Hematopoietic multipotent progenitor cell treated with erythropoietin and hydrocortisone succinate and interleukin-3 and kit ligand, for 17 days (in vitro differentiated cells): Measurements from ENCODE around the gene CST9.
"Not testable (repeated sequence)": the region's sequence is repeated elsewhere in the genome, so short reads cannot be mapped to it uniquely, and the experiment has no call there.

Source experiments
- DNase-seq: peaks from one replicate; pipeline ENCODE4 v3.0.0-alpha.2; 2015; ENCODE audit warnings: low spot score

The CST9 gene

DNA sequence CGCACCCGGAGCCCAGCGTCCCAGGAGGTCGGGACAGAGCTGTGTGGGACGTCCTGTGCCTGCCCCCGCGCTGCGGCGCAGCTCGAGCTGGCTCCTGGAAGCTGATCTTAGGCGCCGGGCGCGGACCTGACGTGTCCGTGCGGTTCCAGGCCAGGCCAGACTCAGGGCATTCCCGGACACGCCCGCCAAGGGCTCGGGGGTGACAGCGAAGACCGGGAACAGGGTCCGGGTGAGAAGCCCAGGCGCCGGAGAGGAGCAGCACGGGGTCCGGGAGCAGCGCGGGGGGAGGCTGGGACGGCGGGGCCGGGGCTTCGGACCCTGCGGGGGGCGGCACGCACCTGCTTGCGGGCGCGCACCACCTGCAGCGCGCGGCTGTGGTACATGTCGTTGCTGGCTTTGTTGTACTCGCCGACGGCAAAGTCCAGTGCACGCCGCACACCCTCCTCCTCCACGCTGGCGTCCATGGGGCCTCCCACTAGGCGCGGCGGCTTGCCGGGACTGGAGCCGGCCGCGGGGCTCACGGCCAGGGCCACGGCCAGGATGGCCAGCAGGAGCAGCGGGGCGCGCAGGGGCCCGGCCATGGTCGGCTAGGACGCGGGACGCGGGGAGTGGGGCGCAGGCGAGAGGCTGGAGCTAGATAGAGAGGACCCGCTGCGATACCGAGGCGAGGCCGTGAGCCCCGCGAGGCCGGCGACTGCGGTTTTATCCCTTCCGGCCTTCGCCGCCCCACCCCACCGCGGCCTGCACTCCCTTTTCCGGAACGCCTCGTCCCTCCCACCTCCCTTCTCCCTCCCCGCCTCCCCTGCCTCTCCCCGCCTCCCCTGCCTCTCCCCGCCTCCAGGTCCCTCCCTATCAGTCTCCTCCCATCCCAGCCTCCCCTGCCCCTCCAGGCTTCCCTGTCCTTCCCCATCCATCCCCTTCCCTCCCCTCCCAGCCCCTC lies 31.8 kb upstream of the CST9 start, which contains the start of gene CST3:
CST3 (minus strand) TSS at position 674 of the 940 bp plus-strand sequence; CDS start at position 581, 93 bp downstream.
- peak; percentile 4 for DNase-seq

DNA sequence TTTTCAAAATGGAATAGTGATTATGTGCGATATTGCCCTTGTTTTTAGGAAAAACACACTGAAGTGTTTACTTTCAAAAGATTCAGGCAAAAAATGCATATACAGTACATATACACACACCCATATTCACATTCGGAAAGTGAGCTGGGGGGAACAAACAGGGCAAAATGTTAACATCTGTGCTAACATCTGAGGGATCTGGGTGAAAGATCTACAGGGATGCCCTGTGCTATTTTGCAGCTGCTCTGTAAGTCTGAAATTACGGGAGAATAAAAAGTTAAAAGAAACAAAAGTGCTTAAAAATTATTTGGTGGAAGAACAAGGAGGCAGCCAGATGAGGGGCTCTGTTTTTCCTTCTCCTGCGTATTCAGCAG lies 31.2 kb upstream of the CST9 start:
- DNase-seq, result no peak

DNA sequence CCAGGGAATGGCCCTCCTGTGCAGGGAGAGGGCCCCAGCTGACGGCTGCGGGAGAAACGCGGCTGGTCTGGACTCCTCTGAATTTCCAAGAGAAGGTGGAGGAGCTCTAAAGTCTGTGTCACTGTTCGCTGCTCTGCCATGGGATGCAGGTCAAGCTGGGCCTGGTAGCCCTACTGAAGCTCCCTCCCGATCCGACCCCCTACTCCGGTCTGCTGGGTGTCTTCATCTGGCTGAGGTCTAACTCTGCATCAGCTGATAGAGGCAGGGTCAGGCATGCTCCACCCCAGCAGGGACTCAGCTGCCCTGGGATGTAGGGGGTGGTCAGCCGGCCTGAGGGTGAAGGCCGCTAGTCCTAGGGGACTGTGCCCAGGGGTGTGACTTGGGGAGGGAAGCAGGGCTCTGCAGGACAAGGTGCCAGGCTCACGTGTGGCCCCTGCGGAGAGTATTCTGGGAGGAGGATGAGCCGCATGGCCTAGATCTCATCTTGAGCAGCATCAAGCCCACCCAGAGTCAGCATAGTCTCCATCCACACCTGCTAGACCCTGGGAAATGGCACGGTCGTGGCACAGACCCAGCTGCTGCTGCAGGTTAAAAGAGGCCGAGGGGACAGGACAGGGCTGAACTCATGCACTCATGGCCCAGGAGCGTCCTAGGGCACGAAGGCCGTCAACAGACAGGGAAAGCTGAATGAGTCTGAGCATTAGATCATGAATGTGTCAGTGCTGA lies 30.6 kb upstream of the CST9 start:
- no peak for DNase-seq

DNA sequence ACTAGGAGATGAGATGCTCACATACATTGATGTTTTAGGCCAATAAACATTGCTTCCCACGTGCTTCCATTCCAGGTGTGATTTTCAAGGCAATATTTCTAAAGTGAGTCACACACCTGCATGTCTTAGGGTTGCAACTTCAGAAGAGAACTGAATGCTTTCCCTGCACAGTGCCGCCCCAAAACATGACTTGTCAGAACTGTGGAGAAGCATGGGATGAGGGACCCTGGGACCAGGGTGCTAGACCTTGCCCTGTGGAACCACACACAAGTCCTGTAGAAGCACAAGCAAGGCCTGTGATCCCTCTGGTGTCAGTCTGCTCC lies 30.0 kb upstream of the CST9 start:
- DNase-seq, result not testable (repeated sequence)

DNA sequence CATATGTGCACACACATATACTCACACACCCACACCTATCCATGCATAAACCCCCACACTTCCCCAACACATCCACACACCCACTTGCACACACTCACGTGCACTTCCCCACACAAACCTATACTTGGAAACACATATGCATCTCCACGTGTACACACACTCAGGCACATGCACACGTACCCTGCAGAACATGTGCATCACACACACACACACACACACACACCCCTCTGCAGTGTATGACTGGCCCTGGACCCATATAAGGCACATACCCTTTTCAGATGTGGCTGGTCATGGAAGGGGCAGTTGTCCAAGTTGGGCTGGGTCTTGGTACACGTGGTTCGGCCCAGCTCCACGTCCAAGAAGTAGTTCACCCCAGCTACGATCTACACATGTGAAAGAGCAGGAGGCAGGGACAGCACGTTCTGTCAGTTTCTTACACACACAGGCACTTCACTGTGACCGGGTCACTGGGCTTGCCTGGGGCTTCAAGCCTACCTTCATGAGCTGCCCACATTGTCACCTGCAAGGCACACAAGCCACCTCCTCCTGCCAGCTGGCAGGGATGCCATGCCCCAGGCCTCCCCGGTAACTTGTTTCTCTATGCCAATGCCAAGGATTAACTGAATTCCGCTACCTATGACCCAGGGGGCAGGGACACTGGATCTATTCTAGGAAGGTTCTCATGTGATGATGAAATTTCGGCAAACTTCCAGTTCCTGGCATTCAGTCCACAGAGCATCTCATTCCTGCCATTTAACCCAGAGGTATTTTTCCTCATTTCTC lies 29.5 kb upstream of the CST9 start:
- DNase-seq, result no peak

DNA sequence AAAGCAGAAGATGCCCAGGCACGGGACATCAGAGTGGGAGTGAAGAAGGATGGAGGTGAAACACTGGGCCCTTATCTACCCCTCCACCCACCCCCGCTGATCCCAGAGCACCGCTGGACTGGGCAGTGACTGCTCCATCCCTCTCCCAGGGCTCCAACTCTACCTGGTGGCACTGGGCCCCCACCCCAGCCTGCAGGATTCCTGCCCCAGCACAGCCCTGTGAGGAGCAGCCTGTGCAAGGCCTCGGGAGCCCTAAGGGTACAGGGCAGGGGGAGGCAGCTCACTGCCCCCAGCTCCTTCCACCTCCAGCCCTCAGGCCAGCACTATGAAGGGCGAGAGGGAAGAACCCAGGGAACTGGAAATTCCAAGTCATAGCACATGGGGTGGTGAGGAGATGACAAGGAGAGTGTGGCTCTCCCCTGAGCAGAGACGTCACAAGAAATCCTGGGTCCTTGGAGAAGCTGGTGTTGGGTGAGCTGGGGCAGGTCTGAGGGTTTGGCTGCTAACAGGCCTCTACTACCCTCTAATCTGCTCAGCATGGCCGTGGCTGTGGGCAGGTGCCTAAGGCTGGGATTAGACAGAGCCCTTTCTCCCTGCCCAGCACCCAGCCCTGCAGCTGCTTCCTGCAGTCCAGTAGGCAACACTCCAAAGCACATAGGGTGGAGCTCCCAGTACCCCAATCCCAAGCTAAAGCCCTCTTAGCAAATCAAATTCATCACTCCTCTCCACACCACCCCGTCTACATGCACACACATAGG lies 28.5 kb upstream of the CST9 start:
- DNase-seq, result no peak

DNA sequence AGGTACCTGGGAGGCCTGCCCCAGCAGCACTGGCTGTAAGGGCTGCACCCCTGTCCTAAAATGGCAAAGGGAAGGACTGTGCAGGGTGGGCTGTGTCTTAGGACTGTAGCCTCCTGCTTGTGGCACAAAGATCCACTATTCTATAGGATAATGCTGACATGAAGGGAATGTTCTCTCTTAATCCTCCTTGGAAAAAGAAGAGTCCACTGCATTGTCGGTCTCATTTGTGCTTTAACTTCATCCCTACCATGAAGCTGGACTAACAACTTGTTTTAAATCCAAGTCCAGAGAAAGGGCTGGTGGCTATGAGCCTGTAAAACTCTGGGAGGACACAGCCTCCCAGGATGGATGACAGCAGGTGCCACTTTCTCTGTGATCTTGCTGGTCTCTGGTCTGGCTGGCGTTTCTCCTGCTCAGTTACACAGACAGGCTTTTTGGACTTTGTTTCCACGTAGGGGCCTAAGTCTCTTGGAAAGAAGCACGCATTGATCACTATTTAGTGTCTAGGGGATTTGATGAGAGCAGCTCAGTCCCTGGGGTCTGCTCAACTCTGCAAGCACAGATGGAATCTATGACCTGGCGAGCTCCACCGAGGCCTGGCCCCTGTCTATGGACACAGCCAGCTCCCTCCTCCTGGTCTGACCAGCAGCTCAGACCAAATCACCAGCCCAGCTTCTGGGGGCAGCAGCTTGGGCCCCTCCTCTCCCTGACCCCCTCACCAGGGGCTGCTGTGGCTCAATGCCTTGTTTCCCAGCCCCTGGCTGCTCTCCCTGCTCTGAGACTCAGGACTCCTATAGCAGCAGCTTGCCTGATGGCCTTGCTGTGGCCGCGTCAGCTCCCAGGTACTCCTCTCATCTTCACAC lies 27.2 kb upstream of the CST9 start:
- DNase-seq, result no peak

DNA sequence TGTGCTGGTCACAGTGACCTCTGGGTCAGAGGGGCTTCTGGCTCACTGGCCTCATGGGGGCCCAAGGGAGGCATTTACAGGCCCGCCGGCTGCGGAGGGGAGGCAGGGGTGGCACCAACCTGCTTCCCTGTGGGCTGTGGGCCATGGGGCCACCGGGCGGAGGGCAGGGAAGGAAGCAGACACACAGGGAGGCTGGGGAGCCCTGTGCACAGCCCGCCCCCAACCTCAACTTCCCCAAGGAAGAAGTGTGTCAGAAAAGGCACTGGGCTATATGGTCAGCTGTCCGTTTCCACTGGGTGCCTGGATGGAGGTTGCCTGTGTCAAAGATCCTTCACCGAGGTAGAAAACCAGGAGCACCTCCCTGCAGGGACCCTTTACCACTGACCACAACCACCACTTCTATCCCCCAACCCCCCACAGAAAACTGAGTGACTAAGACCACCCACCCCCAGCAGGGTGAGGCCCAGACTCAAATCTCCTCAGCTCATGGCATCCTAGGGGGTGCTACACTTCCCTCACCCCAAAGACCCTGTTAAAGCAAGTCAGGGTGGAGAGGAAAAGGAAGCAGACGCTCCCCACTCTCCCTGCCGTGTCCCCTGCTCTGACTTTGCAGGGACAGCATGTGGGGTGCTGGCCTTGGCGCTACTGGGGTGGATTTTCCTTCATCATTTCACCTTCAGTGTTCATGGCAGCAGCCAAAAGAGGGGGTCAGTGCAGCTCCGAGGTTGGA lies 26.4 kb upstream of the CST9 start:
- DNase-seq, result no peak

DNA sequence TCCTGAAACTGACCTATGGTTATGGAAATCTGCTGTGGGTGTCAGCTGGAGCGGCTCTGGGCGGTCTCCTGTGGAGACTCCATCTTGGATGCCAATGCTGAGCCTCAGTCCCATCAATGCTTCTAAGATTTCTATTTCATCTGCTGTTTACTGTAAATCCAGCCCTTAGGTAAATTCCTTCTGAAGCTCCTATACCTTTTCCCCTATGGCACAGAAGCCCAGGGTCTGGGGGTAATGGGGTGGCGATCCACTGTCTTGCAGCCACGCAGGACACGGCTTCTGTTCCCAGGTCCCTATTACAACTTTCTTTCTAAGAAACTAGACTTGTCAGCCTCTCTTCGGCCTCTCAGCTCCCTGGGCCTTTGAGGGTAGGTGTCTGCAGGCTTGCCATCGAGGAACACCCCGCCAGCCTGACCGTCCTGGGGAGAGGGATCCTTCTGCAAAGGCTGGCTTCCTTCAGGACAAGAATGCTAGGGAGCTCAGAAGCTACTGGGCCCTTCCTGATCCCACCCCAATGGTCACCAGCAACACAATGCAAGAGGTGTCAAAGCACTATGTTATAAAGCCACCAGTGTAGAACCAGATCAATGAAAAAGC lies 25.6 kb upstream of the CST9 start:
- DNase-seq, result no peak

DNA sequence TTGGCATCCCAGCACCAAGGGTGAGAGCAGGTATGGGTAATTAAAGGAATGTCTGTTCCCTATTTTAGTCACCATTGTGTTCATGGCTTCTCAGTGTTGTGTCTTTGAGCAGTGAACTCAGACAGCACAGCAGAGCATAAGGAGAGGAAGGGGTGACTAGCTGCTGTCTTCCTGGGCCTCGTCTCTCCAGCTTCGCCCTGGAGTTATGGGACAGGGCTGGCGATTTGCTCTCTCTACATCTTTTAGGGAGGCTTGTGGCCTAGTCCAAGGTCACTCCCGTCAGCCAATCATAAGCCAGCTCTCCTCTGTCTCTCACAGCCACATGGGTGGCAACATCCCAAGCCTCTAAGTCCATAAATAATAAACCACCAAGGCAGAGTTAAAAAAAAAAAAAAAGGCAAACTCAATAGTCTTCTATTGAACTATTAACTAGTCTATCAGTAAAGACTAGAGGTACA lies 24.7 kb upstream of the CST9 start:
- no peak for DNase-seq

DNA sequence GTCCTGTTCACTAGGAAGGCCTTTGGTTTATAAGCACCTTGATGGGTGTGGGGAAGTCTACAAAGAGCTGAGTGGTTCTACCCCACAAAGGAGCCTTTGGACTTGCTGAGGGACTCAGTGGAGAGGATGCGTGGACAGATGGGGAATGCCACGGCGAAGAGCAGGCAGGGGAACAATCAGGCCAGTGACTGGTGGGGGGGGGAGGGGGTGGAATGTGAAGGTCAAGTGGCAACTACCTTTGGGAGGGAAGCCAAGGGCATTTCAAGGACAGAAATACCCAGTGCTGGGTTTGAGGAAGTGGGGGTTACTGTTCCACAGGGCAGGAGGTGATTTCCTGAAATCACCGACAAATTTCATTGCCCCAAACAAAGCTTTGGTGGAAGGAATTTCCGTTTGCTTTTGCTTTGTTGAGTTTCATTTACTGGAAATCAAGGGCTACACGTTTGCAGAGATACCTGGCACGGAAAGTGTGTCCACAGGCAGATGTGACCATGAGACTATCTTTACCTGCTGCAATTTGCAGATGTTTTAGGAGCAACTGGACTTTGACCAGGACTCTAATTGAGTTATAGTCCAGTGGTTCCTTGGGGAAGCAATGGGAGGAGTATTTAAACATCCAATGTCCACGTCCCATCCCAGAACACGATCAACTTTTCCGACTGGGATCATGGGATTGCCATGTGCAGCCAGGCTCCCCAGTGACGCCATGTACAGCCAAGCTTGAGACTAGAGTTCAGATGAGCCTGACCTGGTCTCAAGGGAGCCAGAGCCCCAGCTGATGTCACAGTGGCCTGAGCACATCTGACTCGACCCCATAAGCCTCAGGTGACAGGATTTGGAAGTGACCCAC lies 24.1 kb upstream of the CST9 start:
- no peak for DNase-seq

DNA sequence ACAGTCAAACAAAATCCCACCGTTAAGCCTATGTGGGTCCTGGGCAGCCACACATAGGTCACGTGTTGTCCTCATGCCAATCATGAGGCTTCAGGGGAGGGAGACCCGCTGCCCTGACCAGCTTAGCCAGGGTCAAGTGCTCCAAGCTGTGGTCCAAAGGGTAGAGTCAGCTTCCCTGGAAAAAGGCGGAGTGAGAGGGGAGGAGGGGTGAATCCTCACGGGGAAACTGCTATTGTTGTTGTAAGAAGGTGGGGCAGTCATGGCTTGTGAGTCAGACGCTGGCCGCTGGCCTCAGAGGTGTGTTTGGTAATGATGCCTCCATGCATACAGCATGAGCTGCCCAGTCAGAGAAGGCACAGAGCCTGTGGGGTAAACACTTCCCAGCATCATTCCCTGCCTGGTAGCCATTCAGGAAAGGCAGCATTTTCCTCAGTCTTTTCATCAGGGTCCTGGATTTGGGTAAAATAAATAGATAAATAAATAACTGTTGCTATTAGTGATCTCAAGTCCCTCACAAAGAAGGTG lies 23.4 kb upstream of the CST9 start:
- DNase-seq, result no peak

DNA sequence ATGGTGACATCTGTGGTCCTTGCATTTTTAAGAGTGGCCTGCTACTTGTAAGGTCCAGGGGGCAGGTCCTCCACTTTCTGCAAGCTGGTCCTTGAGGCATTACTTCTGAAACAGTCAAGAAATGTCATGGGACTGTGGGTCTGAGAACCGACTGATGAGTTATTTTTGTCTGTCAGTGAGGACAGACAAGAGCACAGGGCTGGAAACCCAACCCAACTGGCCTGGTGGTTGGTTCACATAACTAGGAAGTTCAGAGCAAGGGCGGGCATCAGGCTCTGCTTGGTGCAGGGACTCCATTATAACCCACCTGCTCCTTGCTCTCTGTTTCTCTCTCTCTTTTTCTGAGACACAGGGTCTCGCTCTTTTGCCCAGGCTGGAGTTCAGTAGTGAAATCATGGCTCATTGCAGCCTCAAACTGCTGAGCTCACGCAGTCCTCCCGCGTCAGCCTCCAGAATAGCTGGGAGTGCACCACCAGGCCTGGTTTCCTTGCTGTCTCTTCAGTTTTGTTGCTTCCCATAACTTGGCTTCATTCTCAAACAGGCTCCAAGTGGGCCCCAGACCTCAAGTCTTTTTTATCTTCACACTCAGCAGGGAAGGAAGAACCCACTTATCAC lies 22.8 kb upstream of the CST9 start:
- no peak for DNase-seq

DNA sequence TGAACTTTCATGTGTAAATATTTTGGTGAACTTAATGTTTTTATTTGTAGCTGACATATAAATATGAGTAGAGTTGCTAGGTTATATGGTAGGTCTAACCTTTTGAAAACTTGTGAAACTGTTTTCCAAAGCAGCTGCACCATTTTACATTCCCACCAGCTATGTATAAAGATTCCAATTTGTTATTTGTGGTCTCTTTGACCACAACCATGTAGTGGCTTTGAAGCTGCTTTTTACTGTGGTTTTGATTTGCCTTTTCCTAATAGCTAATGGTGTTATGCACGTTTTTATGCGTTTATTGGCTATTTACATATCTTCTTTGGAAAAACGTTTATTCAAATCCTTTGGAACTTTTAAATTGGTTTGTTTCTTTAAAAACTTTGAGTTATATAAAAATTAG lies 21.8 kb upstream of the CST9 start:
- DNase-seq, result no peak

DNA sequence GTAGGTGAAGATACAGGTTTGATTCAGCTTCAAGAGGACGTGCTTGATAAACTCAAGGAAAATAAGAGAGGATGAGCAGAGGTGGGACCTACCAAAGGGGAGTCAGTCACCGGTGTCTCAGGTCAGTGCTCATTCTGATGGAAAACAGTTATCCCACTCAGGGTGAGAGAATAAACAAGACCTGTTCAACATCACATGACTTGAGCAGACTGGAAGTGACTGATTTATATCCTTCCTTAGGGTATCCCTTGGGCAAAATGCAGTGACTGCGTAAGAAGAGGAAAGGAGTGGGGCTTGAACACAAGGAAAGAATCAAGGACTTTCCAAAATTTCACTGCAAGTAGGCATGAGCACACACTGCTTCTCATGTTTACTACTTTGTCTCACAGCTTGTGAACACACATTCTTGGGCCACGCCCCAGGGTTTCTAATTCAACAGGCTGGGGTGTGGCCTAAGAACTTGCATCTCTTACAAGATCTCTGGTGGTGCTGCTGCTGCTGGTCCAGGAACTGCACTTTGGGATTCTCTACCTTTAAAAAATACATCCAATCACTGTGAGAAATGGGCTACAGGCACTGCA lies 20.4 kb upstream of the CST9 start:
- no peak for DNase-seq

DNA sequence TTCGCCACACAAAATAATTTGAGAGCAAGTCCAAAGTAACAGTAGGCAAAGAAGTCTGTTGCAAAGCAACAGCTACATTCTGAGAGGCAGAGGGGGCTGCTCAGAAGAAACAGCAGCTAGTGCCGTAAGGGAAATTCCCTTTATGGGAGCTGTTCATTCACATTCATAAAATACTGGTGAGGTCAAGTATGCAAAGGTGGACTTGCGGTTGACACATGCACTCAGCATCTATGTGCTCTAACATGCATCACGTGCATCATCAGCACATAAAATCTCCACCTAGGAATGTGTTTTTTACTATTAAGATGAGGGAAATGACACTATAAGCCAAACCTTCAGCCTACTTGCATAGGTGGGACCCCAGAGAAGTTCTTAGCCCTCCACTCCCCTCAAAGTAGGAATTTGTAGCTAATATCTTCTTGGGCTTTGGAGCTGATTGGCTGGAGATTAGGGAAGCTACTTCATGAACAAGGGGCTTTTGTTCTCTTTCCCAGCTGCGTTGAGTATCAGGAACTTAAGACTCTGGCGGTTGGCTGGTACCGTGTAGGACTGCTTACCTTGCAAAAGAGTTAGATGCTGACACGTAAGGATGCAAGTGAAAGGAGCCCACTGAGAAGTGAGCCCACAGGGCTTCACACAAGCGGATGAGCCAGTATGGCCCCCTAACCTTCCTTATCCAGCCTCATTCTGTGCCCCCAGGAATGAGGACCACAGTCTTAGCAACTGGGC lies 19.7 kb upstream of the CST9 start:
- DNase-seq, result no peak

DNA sequence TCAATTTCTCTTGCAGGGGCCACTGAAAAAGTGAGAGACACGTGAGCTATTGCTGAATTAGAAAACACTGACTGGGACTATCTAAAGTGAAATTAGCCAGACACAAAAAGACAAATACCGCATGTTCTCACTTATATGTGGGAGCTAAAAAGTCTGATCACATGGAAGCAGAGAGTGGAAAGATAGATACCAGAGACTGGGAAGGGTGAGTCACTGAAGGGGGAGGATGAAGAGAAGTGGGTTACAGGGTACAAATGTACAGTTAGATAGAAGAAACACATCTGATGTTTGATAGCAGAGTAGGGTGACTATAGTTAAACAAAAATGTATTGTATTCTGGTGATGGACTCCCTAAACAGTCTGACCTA lies 18.6 kb upstream of the CST9 start:
- no peak for DNase-seq
